PC-9 (cell line): ENCODE results near the gene ANXA11. TPM values are rescaled to one million over a fixed set of nuclear protein-coding genes. Genes with fewer than 3 reads are reported as not detected.

ENCODE experiments used
- BruUV-seq: library from RNA; stranded (reverse); fragments of 400-500 nt; replicated peaks from 2 replicates; lab custom pipeline; 2021; lab: Mats Ljungman, UMichigan
- CTCF ChIA-PET: fragments of 300-600 bp; sonication (Branson Sonifier 250); formaldehyde crosslinking; loops from one replicate; lab custom pipeline; 2022; ENCODE audit warnings: antibody characterized with exemption; lab: Charles Lee
- POLR2A ChIA-PET: fragments of 300-600 bp; sonication (Branson Sonifier 250); formaldehyde crosslinking; loops from one replicate; lab custom pipeline; 2022; ENCODE audit warnings: antibody characterized with exemption; ENCODE audit not compliant: unreplicated experiment; lab: Charles Lee
- DNase-seq, 2 experiments: peaks; one replicate each; pipeline versions ENCODE4 v3.0.0 to v3.0.0-alpha.2; 2015 to 2022; ENCODE audit warnings: mixed read lengths in 1 of 2
- H2AFZ ChIP-seq: fragments of 200-600 bp; sonication (generic); 2 replicates; pipeline ENCODE4 v1.8.1; 2017; ENCODE audit warnings: antibody characterized with exemption
- H3F3A ChIP-seq: fragments of 200-600 bp; sonication (generic); 2 replicates; pipeline ENCODE4 v1.8.1; 2017; ENCODE audit warnings: antibody characterized with exemption, mild to moderate bottlenecking, low read depth; ENCODE audit not compliant: insufficient read depth
- H3K27ac ChIP-seq: fragments of 200-600 bp; sonication (generic); 2 replicates; pipeline ENCODE4 v1.6.1; 2016; ENCODE audit warnings: mixed run types
- H3K27me3 ChIP-seq: fragments of 200-600 bp; sonication (generic); 2 replicates; pipeline ENCODE4 v1.6.1; 2016; ENCODE audit warnings: low read depth, mixed run types; ENCODE audit not compliant: insufficient read depth
- H3K36me3 ChIP-seq: fragments of 200-600 bp; sonication (generic); 2 replicates; pipeline ENCODE4 v1.6.1; 2016; ENCODE audit warnings: low read depth, mixed run types
- H3K4me1 ChIP-seq: fragments of 200-600 bp; sonication (generic); replicated peaks from 2 replicates; pipeline ENCODE4 v1.6.1; 2016; ENCODE audit warnings: mixed run types; ENCODE audit not compliant: insufficient read depth
- H3K4me2 ChIP-seq: fragments of 200-600 bp; sonication (generic); 2 replicates; pipeline ENCODE4 v1.6.1; 2017; ENCODE audit warnings: mixed run types
- H3K4me3 ChIP-seq: fragments of 200-600 bp; sonication (generic); 2 replicates; pipeline ENCODE4 v1.6.1; 2016; ENCODE audit warnings: mixed run types
- H3K79me2 ChIP-seq: fragments of 200-600 bp; sonication (generic); 2 replicates; pipeline ENCODE4 v1.6.1; 2017; ENCODE audit warnings: low read depth, mixed run types
- H3K9me2 ChIP-seq: fragments of 200-600 bp; sonication (generic); 2 replicates; pipeline ENCODE4 v1.8.1; 2017; ENCODE audit warnings: mild to moderate bottlenecking; ENCODE audit not compliant: insufficient read depth
- H3K9me3 ChIP-seq: fragments of 200-600 bp; sonication (generic); 2 replicates; pipeline ENCODE4 v1.8.1; 2016; ENCODE audit warnings: low read depth; ENCODE audit not compliant: insufficient read depth
- H4K20me1 ChIP-seq: fragments of 200-600 bp; sonication (generic); 2 replicates; pipeline ENCODE4 v1.8.1; 2017; ENCODE audit not compliant: insufficient read depth
- CTCF ChIP-seq: fragments of 200-600 bp; sonication (generic); conservative IDR thresholded peaks from 2 replicates; pipeline ENCODE4 v1.6.1; 2017; ENCODE audit warnings: mixed run types, antibody characterized with exemption, mild to moderate bottlenecking, moderate library complexity
- EZH2 ChIP-seq: fragments of 200-600 bp; sonication (generic); IDR thresholded peaks from 2 replicates; pipeline ENCODE4 v1.8.0; 2017; ENCODE audit warnings: antibody characterized with exemption, low read depth
- intact Hi-C: fragments of 100-400 bp; cut with micrococcal nuclease; formaldehyde crosslinking; loops from one replicate; pipeline ENCODE4 v1.10.0; 2022; ENCODE audit not compliant: unreplicated experiment
- total RNA-seq: library from RNA; stranded (reverse); gene quantifications from 2 replicates; pipeline ENCODE4 v1.2.3, GENCODE V29; 2021

Gene ANXA11
- total RNA-seq, 1 experiment from 2014 or later, result 318 TPM

GRCh38 chr10:80133206-80133605, 72.1 kb downstream of the ANXA11 start:
- POLR2A ChIA-PET, result interaction anchor here (0.7 kb wide), 1 partner anchor 71 kb away, joined by 4 read pairs; no protein-coding TSS in a partner anchor
- no peak for TF ChIP-seq CTCF
- no peak for TF ChIP-seq EZH2
- no peaks in the 10 kb centered on the region for H3K79me2 ChIP-seq
- H3K4me3 ChIP-seq, result no peak overlapping the region
- H3K27ac ChIP-seq, result no peak overlapping the region
- H2AFZ ChIP-seq, result no peak overlapping the region
- no peaks in the 10 kb centered on the region for H3K9me3 ChIP-seq
- CTCF ChIA-PET, result interaction anchor here (0.6 kb wide), 1 partner anchor 736 kb away, joined by 4 read pairs; no protein-coding TSS in a partner anchor
- H3F3A ChIP-seq, result no peaks in the 10 kb centered on the region
- no peak overlapping the region; the same call in 1 of the 2 replicates for H3K4me2 ChIP-seq
- H4K20me1 ChIP-seq, result no peaks in the 10 kb centered on the region
- intact Hi-C loops, result loop anchor here (5.0 kb wide), 1 partner anchor 56 kb away; the partner anchor contains the start of gene TMEM254
- no peaks in the 10 kb centered on the region for H3K27me3 ChIP-seq
- no peaks in the 10 kb centered on the region for H3K9me2 ChIP-seq
- peaks cover 6% of the 10 kb centered on the region; the same call in 1 of the 2 replicates for H3K4me1 ChIP-seq
- DNase-seq, result no peak
- no peaks in the 10 kb centered on the region for H3K36me3 ChIP-seq
- no TSS peak for BruUV-seq

- no peaks in the 10 kb centered on the region for H3F3A ChIP-seq
- intact Hi-C loops, result loop anchor here (5.0 kb wide), 1 partner anchor 55 kb away; the partner anchor contains the start of gene TMEM254
- ChIA-PET POLR2A (interaction anchor here (0.7 kb wide), 1 partner anchor 72 kb away, joined by 4 read pairs; no protein-coding TSS in a partner anchor), CTCF (no interaction called here)
- no peaks in the 10 kb centered on the region for H3K79me2 ChIP-seq
- H3K27ac ChIP-seq, result no peak within 1 kb of the TSS
- H3K36me3 ChIP-seq, result no peaks in the 10 kb centered on the region
- no peak within 1 kb of the TSS for H2AFZ ChIP-seq
- no peak within 1 kb of the TSS; the same call in 1 of the 2 replicates for H3K4me2 ChIP-seq
- H3K9me3 ChIP-seq, result no peaks in the 10 kb centered on the region
- H3K27me3 ChIP-seq, result no peaks in the 10 kb centered on the region
- DNase-seq, result no peak
- no peak for TF ChIP-seq EZH2
- no peak for TF ChIP-seq CTCF
- H3K4me3 ChIP-seq, result no peak within 1 kb of the TSS
- H4K20me1 ChIP-seq, result no peaks in the 10 kb centered on the region
- no peaks in the 10 kb centered on the region for H3K9me2 ChIP-seq
- BruUV-seq, result no TSS peak
- peaks cover 6% of the 10 kb centered on the region; the same call in 1 of the 2 replicates for H3K4me1 ChIP-seq
These were observed 72.8 kb downstream of the ANXA11 start, which contains the start of gene PLAC9 for GRCh38 chr10:80132299-80133139. TSS of gene PLAC9 (plus strand) at chr10:80132730. CDS start at chr10:80132763, 33 bp downstream.

- TF ChIP-seq EZH2 (no peak), CTCF (no peak)
- intact Hi-C loops, result loop anchor here (5.0 kb wide), 1 partner anchor 54 kb away; the partner anchor contains the start of gene TMEM254
- no peaks in the 10 kb centered on the region for H3K79me2 ChIP-seq
- BruUV-seq, result no TSS peak
- H3K4me2 ChIP-seq, result no peak overlapping the region
- no peaks in the 10 kb centered on the region for H3K36me3 ChIP-seq
- H3K9me2 ChIP-seq, result no peaks in the 10 kb centered on the region
- no peaks in the 10 kb centered on the region for H3K9me3 ChIP-seq
- no peaks in the 10 kb centered on the region for H3F3A ChIP-seq
- no peak overlapping the region for H2AFZ ChIP-seq
- peak in 1 of 2 experiments; percentile 73 for DNase-seq
- H4K20me1 ChIP-seq, result no peaks in the 10 kb centered on the region
- POLR2A ChIA-PET, result no interaction called here
- CTCF ChIA-PET, result interaction anchor here (0.7 kb wide), 2 partner anchors 52 to 787 kb away, joined by 3 read pairs; no protein-coding TSS in a partner anchor
- no peaks in the 10 kb centered on the region for H3K27me3 ChIP-seq
- H3K27ac ChIP-seq, result no peak overlapping the region
- H3K4me3 ChIP-seq, result no peak overlapping the region
- peaks cover 6% of the 10 kb centered on the region; the same call in 1 of the 2 replicates for H3K4me1 ChIP-seq
These were observed 73.8 kb downstream of the ANXA11 start for GRCh38 chr10:80131499-80131901.
